ENCODE data around the gene CAV3. TPM values are rescaled to one million over a fixed set of nuclear protein-coding genes. Genes with fewer than 3 reads are reported as not detected.
"Not testable (repeated sequence)": the region's sequence is repeated elsewhere in the genome, so short reads cannot be mapped to it uniquely, and the experiment has no call there.

Gene CAV3
- not detected for total RNA-seq

GRCh38 chr3:8733332-8734094 lies at the start of gene CAV3:
Gene CAV3, plus strand, starts transcription at chr3:8733802. Its CDS starts 75 bp downstream, at chr3:8733877.
- DNase-seq (ENCODE audit: low spot score in 2 of 2): no peak
- H3K36me3 Mint-ChIP-seq: no peaks in the 10 kb centered on the region
- H3K9me3 Mint-ChIP-seq: no peaks in the 10 kb centered on the region
- no peak for ATAC-seq
- H3K27ac Mint-ChIP-seq: no peak within 1 kb of the TSS

- H3K36me3 Mint-ChIP-seq; H3K27ac Mint-ChIP-seq; DNase-seq (ENCODE audit: low spot score in 2 of 2); ATAC-seq; H3K9me3 Mint-ChIP-seq: not testable (repeated sequence)
Observed at GRCh38 chr3:8684992-8685391, 48.6 kb upstream of the CAV3 start.

GRCh38 chr3:8691295-8691694 lies 42.3 kb upstream of the CAV3 start:
- H3K36me3 Mint-ChIP-seq; ATAC-seq; H3K27ac Mint-ChIP-seq; DNase-seq (ENCODE audit: low spot score in 2 of 2); H3K9me3 Mint-ChIP-seq: not testable (repeated sequence)

GRCh38 chr3:8702560-8702959 lies 31.0 kb upstream of the CAV3 start:
- no peaks in the 10 kb centered on the region for H3K36me3 Mint-ChIP-seq
- ATAC-seq (no peak), DNase-seq (ENCODE audit: low spot score in 2 of 2) (no peak)
- H3K9me3 Mint-ChIP-seq: peaks cover 0 to 8% of the 10 kb centered on the region in 2 donors
- H3K27ac Mint-ChIP-seq: no peak overlapping the region

- no peak for DNase-seq (ENCODE audit: low spot score in 2 of 2)
- Mint-ChIP-seq H3K36me3 (no peaks in the 10 kb centered on the region), H3K9me3 (peaks cover 0 to 8% of the 10 kb centered on the region in 2 donors), H3K27ac (no peak overlapping the region)
- no peak for ATAC-seq
Observed at GRCh38 chr3:8705575-8705974, 28.0 kb upstream of the CAV3 start.

- Mint-ChIP-seq H3K36me3 (no peaks in the 10 kb centered on the region), H3K9me3 (no peaks in the 10 kb centered on the region), H3K27ac (no peak overlapping the region)
- no peak for DNase-seq (ENCODE audit: low spot score in 2 of 2)
- no peak for ATAC-seq
Observed at GRCh38 chr3:8709287-8709686, 24.3 kb upstream of the CAV3 start.

GRCh38 chr3:8709801-8710507 lies 23.6 kb upstream of the CAV3 start:
- DNase-seq (ENCODE audit: low spot score in 2 of 2) (no peak), ATAC-seq (no peak)
- Mint-ChIP-seq H3K36me3 (no peaks in the 10 kb centered on the region), H3K27ac (no peak overlapping the region), H3K9me3 (no peaks in the 10 kb centered on the region)

GRCh38 chr3:8712045-8712907 lies 21.3 kb upstream of the CAV3 start:
- DNase-seq (ENCODE audit: low spot score in 2 of 2) (no peak), ATAC-seq (no peak)
- H3K9me3 Mint-ChIP-seq: peaks cover 0 to 5% of the 10 kb centered on the region in 2 donors
- H3K27ac Mint-ChIP-seq: no peak overlapping the region
- H3K36me3 Mint-ChIP-seq: peaks cover 0 to 7% of the 10 kb centered on the region in 2 donors

- H3K27ac Mint-ChIP-seq: no peak overlapping the region
- H3K9me3 Mint-ChIP-seq: peaks cover 0 to 5% of the 10 kb centered on the region in 2 donors
- H3K36me3 Mint-ChIP-seq: peaks cover 0 to 7% of the 10 kb centered on the region in 2 donors
- ATAC-seq (no peak), DNase-seq (ENCODE audit: low spot score in 2 of 2) (no peak)
Observed at GRCh38 chr3:8712908-8713255, 20.7 kb upstream of the CAV3 start.

- ATAC-seq (no peak), DNase-seq (ENCODE audit: low spot score in 2 of 2) (no peak)
- Mint-ChIP-seq H3K9me3 (peaks cover 0 to 5% of the 10 kb centered on the region in 2 donors), H3K36me3 (peaks cover 0 to 7% of the 10 kb centered on the region in 2 donors), H3K27ac (no peak overlapping the region)
Observed at GRCh38 chr3:8713901-8714759, 19.5 kb upstream of the CAV3 start.

GRCh38 chr3:8715757-8716156 lies 17.8 kb upstream of the CAV3 start:
- not testable (repeated sequence) for H3K27ac Mint-ChIP-seq; H3K9me3 Mint-ChIP-seq; DNase-seq (ENCODE audit: low spot score in 2 of 2); ATAC-seq; H3K36me3 Mint-ChIP-seq

GRCh38 chr3:8722808-8723207 lies 10.8 kb upstream of the CAV3 start:
- Mint-ChIP-seq H3K9me3 (peaks cover 11 to 13% of the 10 kb centered on the region in 2 donors), H3K27ac (no peak overlapping the region), H3K36me3 (peaks cover 0 to 6% of the 10 kb centered on the region in 2 donors)
- ATAC-seq (no peak), DNase-seq (ENCODE audit: low spot score in 2 of 2) (no peak)

- no peak overlapping the region for H3K27ac Mint-ChIP-seq
- H3K9me3 Mint-ChIP-seq: peaks cover 11 to 13% of the 10 kb centered on the region in 2 donors
- peaks cover 0 to 6% of the 10 kb centered on the region in 2 donors for H3K36me3 Mint-ChIP-seq
- DNase-seq (ENCODE audit: low spot score in 2 of 2): no peak
- no peak for ATAC-seq
Observed at GRCh38 chr3:8723612-8724011, 10.0 kb upstream of the CAV3 start.

GRCh38 chr3:8724108-8724752 lies 9.4 kb upstream of the CAV3 start:
- ATAC-seq (no peak), DNase-seq (ENCODE audit: low spot score in 2 of 2) (no peak)
- H3K9me3 Mint-ChIP-seq: peaks cover 11 to 13% of the 10 kb centered on the region in 2 donors
- H3K27ac Mint-ChIP-seq: no peak overlapping the region
- H3K36me3 Mint-ChIP-seq: peaks cover 0 to 6% of the 10 kb centered on the region in 2 donors

GRCh38 chr3:8727605-8728512 lies 5.7 kb upstream of the CAV3 start:
- peaks cover 0 to 6% of the 10 kb centered on the region in 2 donors for H3K36me3 Mint-ChIP-seq
- H3K27ac Mint-ChIP-seq: no peak overlapping the region
- peaks cover 7 to 13% of the 10 kb centered on the region in 2 donors for H3K9me3 Mint-ChIP-seq
- no peak for ATAC-seq
- DNase-seq (ENCODE audit: low spot score in 2 of 2): no peak

Data from activated naive CD4-positive, alpha-beta T cell treated with anti-CD3 and anti-CD28 coated beads, Interleukin-2, amount 50 U/mL, for 72 hours (primary cell).